ENCODE results near the gene PCGF3. TPM values are rescaled to one million over a fixed set of nuclear protein-coding genes. Genes with fewer than 3 reads are reported as not detected.

PCGF3 gene
- total RNA-seq, 3 donors from 2014 or later, result 60.6 to 71.7 (median 69.4) TPM

DNA sequence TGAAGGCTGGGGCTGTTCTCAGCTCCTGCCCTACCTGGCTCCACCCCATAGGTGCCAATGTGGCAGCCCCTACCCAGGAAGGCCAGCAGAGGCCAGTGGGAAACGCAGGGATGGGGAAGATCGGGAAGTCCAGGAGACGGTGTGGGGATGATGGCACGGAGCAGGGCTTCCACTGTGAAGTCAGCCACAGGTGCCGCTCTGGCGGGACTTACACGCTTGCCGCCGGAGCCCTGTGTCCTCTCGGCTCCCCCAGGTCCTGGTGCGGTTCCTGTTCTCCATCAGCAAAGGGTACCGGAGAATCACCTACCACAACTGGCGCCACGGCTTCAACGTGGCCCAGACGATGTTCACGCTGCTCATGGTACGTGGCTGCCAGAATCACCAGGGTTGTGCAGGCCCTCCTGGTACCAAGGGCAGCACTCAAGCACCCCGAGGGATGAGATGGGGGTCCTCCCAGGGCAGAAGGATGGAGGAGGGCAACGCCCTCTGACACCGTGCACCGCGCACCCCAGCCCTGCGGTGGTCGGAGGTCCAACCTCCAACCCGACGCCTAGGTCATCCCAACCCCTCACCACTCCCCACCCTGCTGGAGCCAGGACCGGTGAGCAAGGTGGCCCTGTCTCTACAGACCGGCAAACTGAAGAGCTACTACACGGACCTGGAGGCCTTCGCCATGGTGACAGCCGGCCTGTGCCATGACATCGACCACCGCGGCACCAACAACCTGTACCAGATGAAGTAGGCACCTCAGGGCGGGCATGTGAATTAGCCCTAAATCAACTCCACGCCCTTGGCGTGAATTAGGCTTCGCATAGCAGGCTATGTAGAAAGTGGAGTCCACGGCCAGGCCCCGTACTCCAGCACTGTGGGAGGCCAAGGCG is 43.5 kb upstream of the PCGF3 start:
- no peaks in the 10 kb centered on the region for H3K27me3 ChIP-seq
- no peaks in the 10 kb centered on the region for H3K9me3 ChIP-seq
- H3K4me1 ChIP-seq, result no peaks in the 10 kb centered on the region
- H3K36me3 ChIP-seq, result no peaks in the 10 kb centered on the region
- no peak overlapping the region for H3K4me3 ChIP-seq
- TF ChIP-seq, protein P1, sequence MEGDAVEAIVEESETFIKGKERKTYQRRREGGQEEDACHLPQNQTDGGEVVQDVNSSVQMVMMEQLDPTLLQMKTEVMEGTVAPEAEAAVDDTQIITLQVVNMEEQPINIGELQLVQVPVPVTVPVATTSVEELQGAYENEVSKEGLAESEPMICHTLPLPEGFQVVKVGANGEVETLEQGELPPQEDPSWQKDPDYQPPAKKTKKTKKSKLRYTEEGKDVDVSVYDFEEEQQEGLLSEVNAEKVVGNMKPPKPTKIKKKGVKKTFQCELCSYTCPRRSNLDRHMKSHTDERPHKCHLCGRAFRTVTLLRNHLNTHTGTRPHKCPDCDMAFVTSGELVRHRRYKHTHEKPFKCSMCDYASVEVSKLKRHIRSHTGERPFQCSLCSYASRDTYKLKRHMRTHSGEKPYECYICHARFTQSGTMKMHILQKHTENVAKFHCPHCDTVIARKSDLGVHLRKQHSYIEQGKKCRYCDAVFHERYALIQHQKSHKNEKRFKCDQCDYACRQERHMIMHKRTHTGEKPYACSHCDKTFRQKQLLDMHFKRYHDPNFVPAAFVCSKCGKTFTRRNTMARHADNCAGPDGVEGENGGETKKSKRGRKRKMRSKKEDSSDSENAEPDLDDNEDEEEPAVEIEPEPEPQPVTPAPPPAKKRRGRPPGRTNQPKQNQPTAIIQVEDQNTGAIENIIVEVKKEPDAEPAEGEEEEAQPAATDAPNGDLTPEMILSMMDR (IDR thresholded peaks at IDR 0.05), result no peak
- no peak for TF ChIP-seq POLR2AphosphoS5 (IDR thresholded peaks at IDR 0.05)
- no peak for TF ChIP-seq POLR2A (IDR thresholded peaks at IDR 0.05)
- H3K27ac ChIP-seq, result no peak overlapping the region
- intact Hi-C loops (cut with DNase I; ENCODE audit: low total_unique reads), result no loop called here
- no peak for DNase-seq (ENCODE audit: low spot score in 2 of 2)

GRCh38 chr4:663046-663437 is 42.6 kb upstream of the PCGF3 start:
- no peak for DNase-seq (ENCODE audit: low spot score in 2 of 2)
- H3K27ac ChIP-seq, result peak overlapping the region in 1 of 2 donors; percentile 44
- no peak for TF ChIP-seq POLR2AphosphoS5 (IDR thresholded peaks at IDR 0.05)
- no peak for TF ChIP-seq POLR2A (IDR thresholded peaks at IDR 0.05)
- TF ChIP-seq, protein P1 (IDR thresholded peaks at IDR 0.05), result no peak

DNA sequence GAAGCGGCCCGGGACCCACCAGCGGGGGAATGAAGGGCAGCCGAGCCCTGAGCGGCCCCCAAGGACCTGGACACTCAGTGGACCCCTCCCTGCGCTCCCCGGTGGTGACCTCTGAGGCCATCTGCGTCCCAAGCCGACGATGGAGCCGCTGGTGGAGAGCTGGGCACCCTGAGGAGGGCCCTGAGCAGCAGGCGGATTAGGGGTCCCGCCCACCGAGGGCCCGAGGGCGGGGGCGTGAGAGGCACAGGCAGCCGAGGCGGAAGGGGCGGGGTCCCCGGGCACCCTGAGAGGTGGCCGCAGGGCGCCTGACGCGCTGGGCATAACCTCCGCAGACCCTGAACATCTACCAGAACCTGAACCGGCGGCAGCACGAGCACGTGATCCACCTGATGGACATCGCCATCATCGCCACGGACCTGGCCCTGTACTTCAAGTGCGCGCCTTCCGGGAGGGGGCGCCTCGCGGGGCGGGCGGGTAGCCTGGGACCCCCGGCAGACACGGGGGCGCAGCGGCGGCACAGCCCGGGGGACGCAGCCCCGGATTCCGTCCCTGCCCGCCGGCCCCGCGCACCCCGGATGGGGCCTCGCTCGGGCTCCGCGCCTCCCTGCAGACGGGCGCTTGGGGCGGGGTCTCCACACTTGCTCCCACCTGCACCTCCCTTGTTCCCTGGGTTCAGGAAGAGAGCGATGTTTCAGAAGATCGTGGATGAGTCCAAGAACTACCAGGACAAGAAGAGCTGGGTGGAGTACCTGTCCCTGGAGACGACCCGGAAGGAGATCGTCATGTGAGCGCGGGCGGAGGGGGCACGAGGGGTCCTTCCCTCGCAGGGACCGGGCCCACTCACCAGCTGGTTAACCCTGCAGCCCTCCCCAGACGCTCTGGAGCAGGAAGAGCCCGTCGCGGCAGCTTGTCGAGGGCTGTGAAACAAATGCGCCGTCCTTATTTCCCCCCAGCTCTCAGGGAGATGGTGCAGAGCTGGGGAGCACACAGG is 41.9 kb upstream of the PCGF3 start:
- Histone ChIP-seq H3K27ac (peak overlapping the region; percentile 44 to 61), H3K4me1 (no peaks in the 10 kb centered on the region), H3K9me3 (no peaks in the 10 kb centered on the region), H3K27me3 (no peaks in the 10 kb centered on the region), H3K4me3 (peak overlapping the region; percentile 54 to 83 (median 80)), H3K36me3 (no peaks in the 10 kb centered on the region)
- DNase-seq (ENCODE audit: low spot score in 2 of 2), result peak in 1 of 2 donors; percentile 52
- TF ChIP-seq POLR2AphosphoS5 (IDR thresholded peaks at IDR 0.05), result no peak
- TF ChIP-seq, protein P1 (IDR thresholded peaks at IDR 0.05), result no peak
- TF ChIP-seq POLR2A (IDR thresholded peaks at IDR 0.05), result no peak
- intact Hi-C loops (cut with DNase I; ENCODE audit: low total_unique reads), result no loop called here

More at GRCh38 chr4:663046-663437, 42.6 kb upstream of the PCGF3 start:
- H3K27me3 ChIP-seq, result no peaks in the 10 kb centered on the region
- intact Hi-C loops (cut with DNase I; ENCODE audit: low total_unique reads), result no loop called here
- peak overlapping the region; percentile 54 to 83 (median 80) for H3K4me3 ChIP-seq
- no peaks in the 10 kb centered on the region for H3K36me3 ChIP-seq
- H3K4me1 ChIP-seq, result no peaks in the 10 kb centered on the region
- no peaks in the 10 kb centered on the region for H3K9me3 ChIP-seq

GRCh38 chr4:664713-665231 is 40.9 kb upstream of the PCGF3 start:
- peak overlapping the region in 2 of 3 donors; percentile 80 to 83 for H3K4me3 ChIP-seq
- no peak for DNase-seq (ENCODE audit: low spot score in 2 of 2)
- no peak overlapping the region for H3K27ac ChIP-seq
- H3K9me3 ChIP-seq, result no peaks in the 10 kb centered on the region
- H3K27me3 ChIP-seq, result no peaks in the 10 kb centered on the region
- no peaks in the 10 kb centered on the region for H3K36me3 ChIP-seq
- intact Hi-C loops (cut with DNase I; ENCODE audit: low total_unique reads), result no loop called here
- H3K4me1 ChIP-seq, result no peaks in the 10 kb centered on the region
- TF ChIP-seq, protein P1 (IDR thresholded peaks at IDR 0.05), result no peak
- TF ChIP-seq POLR2AphosphoS5 (IDR thresholded peaks at IDR 0.05) (no peak), POLR2A (IDR thresholded peaks at IDR 0.05) (no peak)
